Measurements from ENCODE around the gene NLGN4Y.
"Not testable (repeated sequence)": the region's sequence is repeated elsewhere in the genome, so short reads cannot be mapped to it uniquely, and the experiment has no call there.

Gene NLGN4Y

DNA sequence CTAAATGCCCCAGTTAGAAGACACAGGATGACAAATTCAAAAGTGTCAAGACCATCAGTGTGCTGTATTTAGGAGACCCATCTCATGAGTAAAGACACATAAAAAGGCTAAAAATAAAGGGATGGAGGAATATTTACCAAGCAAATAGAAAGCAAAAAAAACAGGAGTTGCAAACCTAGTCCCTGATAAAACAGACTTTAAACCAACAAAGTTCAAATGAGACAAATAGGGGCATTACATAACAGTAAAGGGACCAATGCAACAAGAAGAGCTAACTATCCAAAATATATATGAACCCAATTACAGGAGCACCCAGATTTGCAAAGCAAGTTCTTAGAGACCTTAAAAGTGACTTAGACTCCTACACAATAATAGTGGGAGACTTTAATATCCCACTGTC lies 336.1 kb downstream of the NLGN4Y start:
- FAIRE-seq, result no peak

GRCh38 chrY:14861033-14861432 lies 336.7 kb downstream of the NLGN4Y start:
- not testable (repeated sequence) for FAIRE-seq

DNA sequence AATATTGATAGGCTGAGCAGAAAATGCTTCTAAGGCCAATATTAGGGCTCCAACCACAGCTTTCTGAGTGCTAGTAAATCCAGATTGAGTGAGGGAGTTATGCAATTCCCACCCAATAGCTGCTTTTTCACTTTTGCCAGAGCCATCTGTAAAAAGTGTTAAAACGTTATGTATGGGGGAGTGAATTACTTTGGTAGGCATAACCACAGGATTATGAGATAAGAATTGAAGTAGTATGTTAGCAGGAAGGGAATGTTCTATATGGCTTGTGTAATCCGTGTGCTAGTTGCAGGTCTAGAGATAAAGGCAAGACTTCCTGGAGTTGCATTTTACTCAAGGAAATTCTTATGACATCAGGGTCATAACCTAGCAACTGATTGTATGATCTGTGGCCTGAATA lies 347.6 kb downstream of the NLGN4Y start:
- FAIRE-seq, result no peak

Measured in TTC549 (cell line).